GM21367 (cell line): Measurements from ENCODE around the gene TCTN2.

Experiments
- ATAC-seq: cut with Tn5 transposase; IDR thresholded peaks from one replicate; pipeline ENCODE4 v1.9.1; 2021; ENCODE audit not compliant: unreplicated experiment

Gene TCTN2

GRCh38 chr12:123683964-123684363 is 13.1 kb downstream of the TCTN2 start:
- no peak for ATAC-seq

GRCh38 chr12:123686636-123687190 is 15.8 kb downstream of the TCTN2 start:
- ATAC-seq = no peak

- no peak for ATAC-seq
Observed at GRCh38 chr12:123690191-123690840, 19.4 kb downstream of the TCTN2 start.

- ATAC-seq = no peak
Observed at GRCh38 chr12:123696207-123696606, 25.3 kb downstream of the TCTN2 start.

GRCh38 chr12:123696646-123697045 is 25.7 kb downstream of the TCTN2 start:
- ATAC-seq = no peak

GRCh38 chr12:123705935-123706334 is 35.0 kb downstream of the TCTN2 start:
- no peak for ATAC-seq

GRCh38 chr12:123707466-123707865 is 36.6 kb downstream of the TCTN2 start:
- ATAC-seq = no peak

GRCh38 chr12:123712780-123713319 is 41.9 kb downstream of the TCTN2 start:
- ATAC-seq = no peak

GRCh38 chr12:123713398-123713797 is 42.5 kb downstream of the TCTN2 start:
- no peak for ATAC-seq

- ATAC-seq = no peak
Observed at GRCh38 chr12:123713823-123714585, 43.1 kb downstream of the TCTN2 start.

GRCh38 chr12:123715195-123715594 is 44.3 kb downstream of the TCTN2 start:
- ATAC-seq = no peak

- ATAC-seq = no peak
Observed at GRCh38 chr12:123717350-123717749, 46.4 kb downstream of the TCTN2 start.

- ATAC-seq = no peak
Observed at GRCh38 chr12:123720141-123720814, 49.4 kb downstream of the TCTN2 start.

GRCh38 chr12:123721245-123721644 is 50.3 kb downstream of the TCTN2 start:
- no peak for ATAC-seq

GRCh38 chr12:123723011-123723410 is 52.1 kb downstream of the TCTN2 start:
- ATAC-seq = no peak

GRCh38 chr12:123723765-123724164 is 52.9 kb downstream of the TCTN2 start:
- no peak for ATAC-seq

- no peak for ATAC-seq
Observed at GRCh38 chr12:123726244-123726643, 55.3 kb downstream of the TCTN2 start.

GRCh38 chr12:123726962-123727361 is 56.0 kb downstream of the TCTN2 start:
- ATAC-seq = no peak

GRCh38 chr12:123727878-123728277 is 57.0 kb downstream of the TCTN2 start:
- ATAC-seq = no peak

GRCh38 chr12:123731596-123731995 is 60.7 kb downstream of the TCTN2 start:
- no peak for ATAC-seq

- ATAC-seq = no peak
Observed at GRCh38 chr12:123732251-123732650, 61.3 kb downstream of the TCTN2 start.
